Body of pancreas (tissue), 4 donors: ENCODE measurements around the gene RNF227.

Experiments
- CTCF ChIP-seq, 7 experiments: fragments of 450-650 bp in 4 of 7; fragments of 200-600 bp in 3 of 7; sonication (generic) in 3 of 7; IDR thresholded peaks; one replicate each; pipeline ENCODE4 v1.5.1; 2016 to 2019; ENCODE audit warnings: antibody characterized with exemption in 7 of 7
- POLR2A ChIP-seq, 3 donors: fragments of 450-650 bp; IDR thresholded peaks; one replicate each; pipeline ENCODE4 v1.6.1; 2016; ENCODE audit warnings: antibody characterized with exemption in 3 of 3, mild to moderate bottlenecking in 2 of 3

- TF ChIP-seq CTCF (IDR thresholded peaks at IDR 0.05) = peak in 1 of 7 experiments; percentile 1
- TF ChIP-seq POLR2A (IDR thresholded peaks at IDR 0.05) = no peak
These were observed 6.3 kb upstream of the RNF227 start for GRCh38 chr17:7922269-7922844.
